Measurements from ENCODE around the gene SPRR5.

The SPRR5 gene

GRCh38 chr1:152946248-152946647 is 758 bp upstream of the SPRR5 start:
- Histone ChIP-seq H3K79me2 (ENCODE audit: control insufficient read depth, insufficient read depth, low read length, unreplicated experiment) (no peaks in the 10 kb centered on the region), H3K4me3 (ENCODE audit: low read depth, low read length) (no peak overlapping the region), H3K4me1 (ENCODE audit: control insufficient read depth, insufficient read depth, low read length, unreplicated experiment) (no peaks in the 10 kb centered on the region), H3K27ac (ENCODE audit: low read depth, low read length) (no peak overlapping the region), H3K27me3 (ENCODE audit: insufficient read depth, low read length) (no peaks in the 10 kb centered on the region), H3K36me3 (ENCODE audit: insufficient read depth, low read length) (no peaks in the 10 kb centered on the region), H2AFZ (ENCODE audit: low read length, unreplicated experiment) (no peak overlapping the region)

- H3K4me3 ChIP-seq (ENCODE audit: low read depth, low read length), result no peak overlapping the region
- no peaks in the 10 kb centered on the region for H3K4me1 ChIP-seq (ENCODE audit: control insufficient read depth, insufficient read depth, low read length, unreplicated experiment)
- no peaks in the 10 kb centered on the region for H3K27me3 ChIP-seq (ENCODE audit: insufficient read depth, low read length)
- no peaks in the 10 kb centered on the region for H3K36me3 ChIP-seq (ENCODE audit: insufficient read depth, low read length)
- H3K27ac ChIP-seq (ENCODE audit: low read depth, low read length), result no peak overlapping the region
- H2AFZ ChIP-seq (ENCODE audit: low read length, unreplicated experiment), result no peak overlapping the region
- no peaks in the 10 kb centered on the region for H3K79me2 ChIP-seq (ENCODE audit: control insufficient read depth, insufficient read depth, low read length, unreplicated experiment)
Measured at GRCh38 chr1:152951711-152952110, 4.7 kb downstream of the SPRR5 start.

- no peak overlapping the region for H2AFZ ChIP-seq (ENCODE audit: low read length, unreplicated experiment)
- H3K79me2 ChIP-seq (ENCODE audit: control insufficient read depth, insufficient read depth, low read length, unreplicated experiment), result no peaks in the 10 kb centered on the region
- no peaks in the 10 kb centered on the region for H3K27me3 ChIP-seq (ENCODE audit: insufficient read depth, low read length)
- no peaks in the 10 kb centered on the region for H3K36me3 ChIP-seq (ENCODE audit: insufficient read depth, low read length)
- H3K4me1 ChIP-seq (ENCODE audit: control insufficient read depth, insufficient read depth, low read length, unreplicated experiment), result no peaks in the 10 kb centered on the region
- H3K4me3 ChIP-seq (ENCODE audit: low read depth, low read length), result no peak overlapping the region
- H3K27ac ChIP-seq (ENCODE audit: low read depth, low read length), result no peak overlapping the region
Measured at GRCh38 chr1:152953761-152954160, 6.8 kb downstream of the SPRR5 start.

DNA sequence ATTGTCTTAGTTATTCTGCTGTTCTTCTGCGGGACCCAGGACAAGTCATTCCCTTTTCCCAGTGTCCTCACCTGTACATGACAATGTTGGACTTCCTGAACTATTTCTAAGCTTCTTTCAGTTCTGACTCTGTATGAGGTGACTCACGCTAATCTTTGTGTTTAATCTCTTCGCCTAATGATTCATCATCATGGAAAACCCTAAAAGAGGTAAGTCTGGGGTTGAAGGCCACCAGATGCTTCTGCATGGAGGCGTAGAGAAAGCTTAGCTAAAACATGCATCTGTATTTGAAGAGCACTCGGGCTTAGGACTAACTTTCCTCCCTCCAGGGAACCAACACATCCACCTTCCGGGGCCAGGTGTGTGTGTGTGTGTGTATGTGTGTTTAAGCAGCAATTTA is 7.4 kb downstream of the SPRR5 start:
- H3K4me1 ChIP-seq (ENCODE audit: control insufficient read depth, insufficient read depth, low read length, unreplicated experiment), result no peaks in the 10 kb centered on the region
- no peak overlapping the region for H3K27ac ChIP-seq (ENCODE audit: low read depth, low read length)
- no peaks in the 10 kb centered on the region for H3K79me2 ChIP-seq (ENCODE audit: control insufficient read depth, insufficient read depth, low read length, unreplicated experiment)
- H3K4me3 ChIP-seq (ENCODE audit: low read depth, low read length), result no peak overlapping the region
- no peaks in the 10 kb centered on the region for H3K27me3 ChIP-seq (ENCODE audit: insufficient read depth, low read length)
- no peak overlapping the region for H2AFZ ChIP-seq (ENCODE audit: low read length, unreplicated experiment)
- no peaks in the 10 kb centered on the region for H3K36me3 ChIP-seq (ENCODE audit: insufficient read depth, low read length)

GRCh38 chr1:152957561-152957960 is 10.6 kb downstream of the SPRR5 start:
- H3K4me3 ChIP-seq (ENCODE audit: low read depth, low read length), result no peak overlapping the region
- no peaks in the 10 kb centered on the region for H3K79me2 ChIP-seq (ENCODE audit: control insufficient read depth, insufficient read depth, low read length, unreplicated experiment)
- H2AFZ ChIP-seq (ENCODE audit: low read length, unreplicated experiment), result no peak overlapping the region
- H3K27ac ChIP-seq (ENCODE audit: low read depth, low read length), result no peak overlapping the region
- H3K36me3 ChIP-seq (ENCODE audit: insufficient read depth, low read length), result no peaks in the 10 kb centered on the region
- no peaks in the 10 kb centered on the region for H3K4me1 ChIP-seq (ENCODE audit: control insufficient read depth, insufficient read depth, low read length, unreplicated experiment)
- H3K27me3 ChIP-seq (ENCODE audit: insufficient read depth, low read length), result no peaks in the 10 kb centered on the region

DNA sequence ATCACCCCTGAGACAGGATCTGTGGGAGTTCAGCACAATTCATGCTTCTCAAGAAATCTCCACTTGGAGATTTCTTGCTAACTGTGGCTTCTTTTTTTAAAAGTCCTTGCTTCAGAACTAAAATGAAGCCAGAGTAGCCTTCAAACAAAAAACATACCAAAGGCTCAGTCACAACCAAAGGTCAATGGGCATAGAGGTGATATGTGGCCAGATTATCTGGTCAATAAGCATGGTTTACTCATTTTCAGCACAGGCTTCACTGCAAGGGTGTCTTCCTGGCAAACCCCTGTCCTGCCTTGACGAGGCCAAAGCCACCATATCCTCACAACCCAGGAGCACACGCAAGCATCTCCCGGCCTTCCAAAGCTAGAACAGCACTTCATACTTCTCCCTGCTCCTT is 12.3 kb downstream of the SPRR5 start:
- no peaks in the 10 kb centered on the region for H3K36me3 ChIP-seq (ENCODE audit: insufficient read depth, low read length)
- no peaks in the 10 kb centered on the region for H3K79me2 ChIP-seq (ENCODE audit: control insufficient read depth, insufficient read depth, low read length, unreplicated experiment)
- H3K4me3 ChIP-seq (ENCODE audit: low read depth, low read length), result no peak overlapping the region
- no peak overlapping the region for H3K27ac ChIP-seq (ENCODE audit: low read depth, low read length)
- H2AFZ ChIP-seq (ENCODE audit: low read length, unreplicated experiment), result no peak overlapping the region
- H3K4me1 ChIP-seq (ENCODE audit: control insufficient read depth, insufficient read depth, low read length, unreplicated experiment), result no peaks in the 10 kb centered on the region
- H3K27me3 ChIP-seq (ENCODE audit: insufficient read depth, low read length), result no peaks in the 10 kb centered on the region

- H3K4me3 ChIP-seq (ENCODE audit: low read depth, low read length), result no peak overlapping the region
- H3K36me3 ChIP-seq (ENCODE audit: insufficient read depth, low read length), result no peaks in the 10 kb centered on the region
- no peak overlapping the region for H2AFZ ChIP-seq (ENCODE audit: low read length, unreplicated experiment)
- H3K27me3 ChIP-seq (ENCODE audit: insufficient read depth, low read length), result no peaks in the 10 kb centered on the region
- no peaks in the 10 kb centered on the region for H3K79me2 ChIP-seq (ENCODE audit: control insufficient read depth, insufficient read depth, low read length, unreplicated experiment)
- no peak overlapping the region for H3K27ac ChIP-seq (ENCODE audit: low read depth, low read length)
- no peaks in the 10 kb centered on the region for H3K4me1 ChIP-seq (ENCODE audit: control insufficient read depth, insufficient read depth, low read length, unreplicated experiment)
Measured at GRCh38 chr1:152959801-152960451, 12.9 kb downstream of the SPRR5 start.

- H3K27me3 ChIP-seq (ENCODE audit: insufficient read depth, low read length), result no peaks in the 10 kb centered on the region
- H3K79me2 ChIP-seq (ENCODE audit: control insufficient read depth, insufficient read depth, low read length, unreplicated experiment), result no peaks in the 10 kb centered on the region
- no peak overlapping the region for H2AFZ ChIP-seq (ENCODE audit: low read length, unreplicated experiment)
- H3K4me3 ChIP-seq (ENCODE audit: low read depth, low read length), result no peak overlapping the region
- no peaks in the 10 kb centered on the region for H3K36me3 ChIP-seq (ENCODE audit: insufficient read depth, low read length)
- H3K27ac ChIP-seq (ENCODE audit: low read depth, low read length), result no peak overlapping the region
- H3K4me1 ChIP-seq (ENCODE audit: control insufficient read depth, insufficient read depth, low read length, unreplicated experiment), result no peaks in the 10 kb centered on the region
Measured at GRCh38 chr1:152960452-152961044, 13.5 kb downstream of the SPRR5 start.

- Histone ChIP-seq H3K4me3 (ENCODE audit: low read depth, low read length) (no peak overlapping the region), H3K27me3 (ENCODE audit: insufficient read depth, low read length) (no peaks in the 10 kb centered on the region), H3K79me2 (ENCODE audit: control insufficient read depth, insufficient read depth, low read length, unreplicated experiment) (no peaks in the 10 kb centered on the region), H3K4me1 (ENCODE audit: control insufficient read depth, insufficient read depth, low read length, unreplicated experiment) (no peaks in the 10 kb centered on the region), H3K36me3 (ENCODE audit: insufficient read depth, low read length) (no peaks in the 10 kb centered on the region), H2AFZ (ENCODE audit: low read length, unreplicated experiment) (no peak overlapping the region), H3K27ac (ENCODE audit: low read depth, low read length) (no peak overlapping the region)
Measured at GRCh38 chr1:152961226-152961891, 14.4 kb downstream of the SPRR5 start.

GRCh38 chr1:152962876-152963415 is 15.9 kb downstream of the SPRR5 start:
- Histone ChIP-seq H3K36me3 (ENCODE audit: insufficient read depth, low read length) (no peaks in the 10 kb centered on the region), H3K4me3 (ENCODE audit: low read depth, low read length) (no peak overlapping the region), H3K27ac (ENCODE audit: low read depth, low read length) (no peak overlapping the region), H3K27me3 (ENCODE audit: insufficient read depth, low read length) (no peaks in the 10 kb centered on the region), H3K79me2 (ENCODE audit: control insufficient read depth, insufficient read depth, low read length, unreplicated experiment) (no peaks in the 10 kb centered on the region), H2AFZ (ENCODE audit: low read length, unreplicated experiment) (no peak overlapping the region), H3K4me1 (ENCODE audit: control insufficient read depth, insufficient read depth, low read length, unreplicated experiment) (no peaks in the 10 kb centered on the region)

DNA sequence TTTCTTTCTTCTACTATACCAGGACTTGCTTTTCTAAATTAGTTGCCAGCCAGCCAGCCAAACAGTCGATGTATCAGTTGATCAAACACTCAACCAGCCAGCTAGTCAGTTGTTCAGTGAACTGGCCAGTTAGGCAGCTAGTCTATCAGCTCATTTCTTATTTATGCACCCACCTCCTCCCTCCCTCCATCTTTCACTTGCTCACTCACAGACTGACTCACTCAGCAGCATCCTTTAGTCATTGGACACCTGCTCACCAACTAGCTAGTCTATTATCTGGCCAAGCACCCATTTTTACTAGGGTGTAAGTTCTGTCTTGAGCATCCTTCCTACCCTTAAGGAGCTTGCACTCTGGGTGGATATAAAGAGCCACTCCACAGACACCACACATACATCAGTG is 17.5 kb downstream of the SPRR5 start:
- H3K4me1 ChIP-seq (ENCODE audit: control insufficient read depth, insufficient read depth, low read length, unreplicated experiment), result no peaks in the 10 kb centered on the region
- H3K27me3 ChIP-seq (ENCODE audit: insufficient read depth, low read length), result no peaks in the 10 kb centered on the region
- no peaks in the 10 kb centered on the region for H3K36me3 ChIP-seq (ENCODE audit: insufficient read depth, low read length)
- H3K79me2 ChIP-seq (ENCODE audit: control insufficient read depth, insufficient read depth, low read length, unreplicated experiment), result no peaks in the 10 kb centered on the region
- H3K27ac ChIP-seq (ENCODE audit: low read depth, low read length), result no peak overlapping the region
- H3K4me3 ChIP-seq (ENCODE audit: low read depth, low read length), result no peak overlapping the region
- no peak overlapping the region for H2AFZ ChIP-seq (ENCODE audit: low read length, unreplicated experiment)
